AG09319 (cell line): ENCODE data around the gene DCDC2C.

Experiments
- DNase-seq: peaks from one replicate; pipeline ENCODE4 v3.0.0-alpha.2; 2010; ENCODE audit warnings: low read depth; ENCODE audit errors: extremely low read depth
- CTCF ChIP-seq: IDR thresholded peaks from 2 replicates; pipeline ENCODE4 v1.5.1; 2011; ENCODE audit warnings: low read depth, mild to moderate bottlenecking, inconsistent platforms, low read length, moderate library complexity

DCDC2C gene

DNA sequence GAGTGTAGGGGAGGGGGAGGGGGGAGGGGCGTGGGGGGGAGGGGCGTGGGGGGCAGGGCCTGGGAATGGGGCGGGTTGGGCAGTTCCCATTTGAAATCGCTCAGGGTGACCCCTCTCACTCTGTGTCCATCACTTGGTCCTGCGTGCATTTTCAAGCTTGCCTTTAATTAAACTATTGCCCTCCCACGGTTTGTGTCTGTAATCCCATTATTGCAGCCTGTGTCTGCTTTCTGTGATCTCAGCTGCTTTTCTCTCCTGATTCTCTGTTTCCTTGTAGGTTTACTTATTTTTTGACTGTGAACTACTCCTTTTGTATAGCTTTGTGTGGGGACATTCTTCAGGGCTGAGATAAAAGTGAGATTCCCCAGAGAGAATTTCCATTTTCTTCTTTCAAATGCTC lies 1.3 kb downstream of the DCDC2C start:
- TF ChIP-seq CTCF: no peak
- no peak for DNase-seq

GRCh38 chr2:3705782-3706181 lies 2.4 kb downstream of the DCDC2C start:
- no peak for TF ChIP-seq CTCF
- no peak for DNase-seq

- DNase-seq: no peak
Measured at GRCh38 chr2:3706892-3707291, 3.5 kb downstream of the DCDC2C start.

GRCh38 chr2:3708576-3708975 lies 5.2 kb downstream of the DCDC2C start:
- DNase-seq: no peak
- TF ChIP-seq CTCF: no peak

More at GRCh38 chr2:3706892-3707291, 3.5 kb downstream of the DCDC2C start:
- TF ChIP-seq CTCF: no peak

DNA sequence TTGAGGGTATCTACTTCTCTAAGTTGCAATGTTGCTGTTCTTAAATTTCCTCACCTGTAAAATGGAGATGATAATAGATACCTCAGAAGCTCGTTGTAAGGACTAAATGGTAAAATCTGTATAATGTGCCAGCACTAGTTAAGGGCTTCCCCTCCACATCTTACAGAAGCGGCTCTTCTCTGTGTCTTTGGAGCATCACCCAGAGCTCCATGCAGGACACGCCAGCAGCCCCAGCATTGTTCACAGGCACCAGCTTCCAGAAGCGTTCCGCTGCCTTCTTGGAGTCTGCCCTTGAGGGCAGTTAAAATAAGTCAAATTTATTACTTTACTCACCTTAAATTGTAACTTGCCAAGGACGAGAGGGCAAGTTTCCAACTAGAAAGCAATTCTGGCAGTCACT lies 5.8 kb downstream of the DCDC2C start:
- TF ChIP-seq CTCF: no peak
- DNase-seq: no peak

GRCh38 chr2:3712424-3712823 lies 9.0 kb downstream of the DCDC2C start:
- no peak for DNase-seq

DNA sequence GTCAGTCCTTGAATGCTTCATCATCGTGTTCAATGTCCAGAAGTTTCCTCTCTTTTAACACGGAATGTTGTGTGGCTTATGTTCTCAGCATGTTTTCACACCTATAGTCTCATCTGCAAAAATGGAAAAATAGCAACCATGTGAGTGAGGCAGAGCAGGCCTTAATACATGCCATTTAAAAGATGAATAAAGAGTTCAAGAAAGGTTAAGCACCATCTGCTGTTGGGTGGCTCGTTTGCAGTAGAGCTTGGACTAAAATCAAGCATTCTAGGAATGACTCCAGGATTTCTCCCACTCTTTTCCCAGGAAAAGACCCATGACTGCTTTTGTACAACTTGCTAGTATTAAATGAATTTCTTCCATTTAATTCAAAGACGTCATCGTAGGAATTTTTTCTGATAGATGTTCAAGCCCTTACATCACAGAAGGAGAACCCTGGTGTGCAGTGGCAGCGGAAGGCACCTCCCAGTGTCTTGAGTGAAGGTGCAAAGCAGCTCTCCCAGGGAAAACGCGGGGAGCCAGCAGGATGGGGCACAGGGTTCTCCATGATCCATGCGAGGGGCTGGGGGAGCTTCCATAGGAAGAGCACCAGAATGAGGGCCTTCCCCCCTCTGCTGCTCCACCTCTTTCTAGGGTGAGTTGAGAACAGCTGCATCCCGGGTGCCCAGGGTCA lies 9.6 kb downstream of the DCDC2C start:
- no peak for TF ChIP-seq CTCF
- DNase-seq: no peak

More at GRCh38 chr2:3712424-3712823, 9.0 kb downstream of the DCDC2C start:
- no peak for TF ChIP-seq CTCF
